Activated B cell treated with CpG ODN at 0.5 μM for 24 hours (primary cell): ENCODE data around the gene CDH20. TPM values are rescaled to one million over a fixed set of nuclear protein-coding genes. Genes with fewer than 3 reads are reported as not detected.

Experiments used
- ATAC-seq: fragments of 200-7000 bp; cut with Tn5 transposase; one replicate; pipeline ENCODE4 v1.10.0; 2021; ENCODE audit warnings: low read depth, mild to moderate bottlenecking, moderate library complexity
- CTCF ChIA-PET: fragments of 350-600 bp; sonication (Branson Sonifier 250); formaldehyde crosslinking; loops from one replicate; lab custom pipeline; 2021; ENCODE audit warnings: antibody characterized with exemption; lab: Charles Lee
- POLR2A ChIA-PET: fragments of 350-600 bp; sonication (Branson Sonifier 250); formaldehyde crosslinking; loops from one replicate; lab custom pipeline; 2021; ENCODE audit warnings: antibody characterized with exemption; lab: Charles Lee
- DNase-seq: peaks from one replicate; pipeline ENCODE4 v3.0.0; 2022
- H3K27ac Mint-ChIP-seq: one replicate; pipeline ENCODE4 v1.8.0; 2020; ENCODE audit warnings: mixed read lengths
- H3K27me3 Mint-ChIP-seq: one replicate; pipeline ENCODE4 v1.8.0; 2021; ENCODE audit warnings: mixed read lengths
- H3K36me3 Mint-ChIP-seq: one replicate; pipeline ENCODE4 v1.8.0; 2021; ENCODE audit warnings: low read depth, mixed read lengths
- H3K4me1 Mint-ChIP-seq: one replicate; pipeline ENCODE4 v1.8.0; 2021; ENCODE audit warnings: mixed read lengths
- H3K4me3 Mint-ChIP-seq: one replicate; pipeline ENCODE4 v1.8.0; 2020; ENCODE audit warnings: mild to moderate bottlenecking, mixed read lengths
- H3K9me3 Mint-ChIP-seq: one replicate; pipeline ENCODE4 v1.8.0; 2020; ENCODE audit warnings: mixed read lengths
- intact Hi-C: fragments of 100-400 bp; cut with micrococcal nuclease; formaldehyde crosslinking; loops from one replicate; pipeline ENCODE4 v1.15.1; 2024
- total RNA-seq: library from RNA; stranded (reverse); gene quantifications from 2 replicates; pipeline ENCODE4 v1.2.3, GENCODE V29; 2022
- TF ChIP-seq, protein P1 (sequence below): fragments of 200-600 bp; IDR thresholded peaks from one replicate; pipeline ENCODE4 v1.8.0; 2022; ENCODE audit warnings: antibody characterized with exemption, mild to moderate bottlenecking

CDH20 gene
- total RNA-seq, 1 donor from 2014 or later = 0.07 TPM

DNA sequence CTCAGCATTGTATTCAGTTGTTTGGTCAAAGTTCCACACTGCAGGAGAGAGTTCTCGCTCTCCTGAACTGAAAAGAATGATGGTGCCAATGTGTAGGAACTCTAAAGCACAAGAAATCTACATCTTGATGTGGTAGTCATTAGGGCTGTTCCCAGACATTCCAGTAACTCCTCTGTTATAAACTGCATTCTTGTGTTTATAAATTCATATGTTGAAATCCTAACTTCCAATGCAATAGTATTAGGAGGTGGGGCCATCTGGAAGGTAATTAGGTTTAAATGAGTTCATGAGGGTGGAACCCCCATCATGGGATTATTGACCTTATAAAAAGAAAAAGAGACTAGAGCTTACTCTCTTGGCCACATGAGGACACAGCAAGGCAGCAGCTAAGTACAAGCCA, 239.6 kb downstream of the CDH20 start:
- H3K4me3 Mint-ChIP-seq = no peak overlapping the region
- no peaks in the 10 kb centered on the region for H3K36me3 Mint-ChIP-seq
- peaks cover 14% of the 10 kb centered on the region for H3K27me3 Mint-ChIP-seq
- ChIA-PET POLR2A (no interaction called here), CTCF (interaction anchor here (1.5 kb wide), 1 partner anchor 9 kb away, joined by 3 read pairs; no protein-coding TSS in a partner anchor)
- ATAC-seq (no peak), DNase-seq (no peak)
- intact Hi-C loops = no loop called here
- H3K9me3 Mint-ChIP-seq = peaks cover 9% of the 10 kb centered on the region
- H3K4me1 Mint-ChIP-seq = no peaks in the 10 kb centered on the region
- no peak overlapping the region for H3K27ac Mint-ChIP-seq
- TF ChIP-seq, protein P1, sequence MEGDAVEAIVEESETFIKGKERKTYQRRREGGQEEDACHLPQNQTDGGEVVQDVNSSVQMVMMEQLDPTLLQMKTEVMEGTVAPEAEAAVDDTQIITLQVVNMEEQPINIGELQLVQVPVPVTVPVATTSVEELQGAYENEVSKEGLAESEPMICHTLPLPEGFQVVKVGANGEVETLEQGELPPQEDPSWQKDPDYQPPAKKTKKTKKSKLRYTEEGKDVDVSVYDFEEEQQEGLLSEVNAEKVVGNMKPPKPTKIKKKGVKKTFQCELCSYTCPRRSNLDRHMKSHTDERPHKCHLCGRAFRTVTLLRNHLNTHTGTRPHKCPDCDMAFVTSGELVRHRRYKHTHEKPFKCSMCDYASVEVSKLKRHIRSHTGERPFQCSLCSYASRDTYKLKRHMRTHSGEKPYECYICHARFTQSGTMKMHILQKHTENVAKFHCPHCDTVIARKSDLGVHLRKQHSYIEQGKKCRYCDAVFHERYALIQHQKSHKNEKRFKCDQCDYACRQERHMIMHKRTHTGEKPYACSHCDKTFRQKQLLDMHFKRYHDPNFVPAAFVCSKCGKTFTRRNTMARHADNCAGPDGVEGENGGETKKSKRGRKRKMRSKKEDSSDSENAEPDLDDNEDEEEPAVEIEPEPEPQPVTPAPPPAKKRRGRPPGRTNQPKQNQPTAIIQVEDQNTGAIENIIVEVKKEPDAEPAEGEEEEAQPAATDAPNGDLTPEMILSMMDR = no peak

DNA sequence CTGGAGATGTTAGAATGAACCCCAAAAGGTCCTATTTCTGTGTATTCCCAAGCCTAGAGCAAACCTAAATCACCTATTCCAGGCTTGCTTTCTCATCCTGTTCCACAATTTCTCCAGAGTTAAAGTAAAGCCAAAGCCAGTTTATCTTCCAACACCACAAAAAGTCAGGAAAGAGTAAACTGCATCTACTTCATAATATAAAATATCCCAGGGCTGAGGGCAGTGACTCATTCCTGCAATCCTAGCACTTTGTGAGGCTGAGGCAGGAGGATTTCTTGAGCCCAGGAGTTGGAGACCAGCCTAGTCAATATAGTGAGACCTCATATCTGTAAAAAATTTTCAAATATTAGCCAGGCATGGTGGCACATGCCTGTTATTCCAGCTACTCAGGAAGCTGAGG, 241.4 kb downstream of the CDH20 start:
- Mint-ChIP-seq H3K9me3 (peaks cover 9% of the 10 kb centered on the region), H3K4me3 (no peak overlapping the region), H3K36me3 (no peaks in the 10 kb centered on the region), H3K4me1 (no peaks in the 10 kb centered on the region), H3K27me3 (peaks cover 16% of the 10 kb centered on the region), H3K27ac (no peak overlapping the region)
- TF ChIP-seq, protein P1 = no peak
- ATAC-seq (no peak), DNase-seq (no peak)
- ChIA-PET POLR2A (no interaction called here), CTCF (no interaction called here)
- intact Hi-C loops = no loop called here

DNA sequence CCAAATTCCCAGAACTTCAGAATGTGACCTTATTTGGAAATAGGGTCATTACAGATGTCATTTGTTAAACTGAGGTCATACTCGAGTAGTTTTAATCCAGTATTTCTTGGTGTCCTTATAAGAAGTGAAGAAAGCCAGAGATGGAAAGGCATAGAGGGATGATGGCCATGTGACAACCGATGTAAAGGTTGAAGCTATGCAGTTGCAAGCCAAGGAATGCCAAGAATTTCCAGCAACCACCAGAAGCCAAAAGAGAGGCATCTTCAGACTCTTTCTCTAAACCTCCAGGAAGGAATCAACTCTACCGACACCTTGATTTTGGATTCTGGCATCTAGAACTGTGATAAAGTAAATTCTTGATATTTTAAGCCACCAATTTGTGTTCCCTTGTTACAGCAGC, 242.2 kb downstream of the CDH20 start:
- Mint-ChIP-seq H3K27ac (no peak overlapping the region), H3K27me3 (peaks cover 17% of the 10 kb centered on the region), H3K36me3 (no peaks in the 10 kb centered on the region), H3K4me3 (no peak overlapping the region), H3K9me3 (peaks cover 9% of the 10 kb centered on the region), H3K4me1 (no peaks in the 10 kb centered on the region)
- POLR2A ChIA-PET = no interaction called here
- CTCF ChIA-PET = no interaction called here
- DNase-seq (no peak), ATAC-seq (no peak)
- intact Hi-C loops = no loop called here
- TF ChIP-seq, protein P1 = no peak

DNA sequence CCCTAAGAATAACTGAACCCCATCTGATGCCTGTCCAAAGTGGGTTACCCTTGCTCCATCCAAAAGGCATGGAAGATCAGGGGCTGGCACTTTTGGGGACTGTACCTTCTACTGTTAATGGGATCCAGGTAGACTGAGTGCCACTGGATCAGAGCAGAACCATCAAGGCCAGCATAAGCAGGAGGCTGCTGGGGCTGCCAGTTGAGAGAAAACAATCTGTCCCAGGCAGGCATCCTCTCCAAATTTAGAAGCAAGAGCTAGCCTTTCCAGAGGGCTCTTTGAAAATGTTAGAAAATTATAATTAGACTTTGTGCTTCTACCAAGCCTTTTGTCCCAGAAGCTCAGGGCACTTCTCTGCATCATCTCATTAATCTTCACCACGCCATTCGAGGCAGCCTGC, 245.6 kb downstream of the CDH20 start:
- no peak overlapping the region for H3K4me3 Mint-ChIP-seq
- H3K27me3 Mint-ChIP-seq = peaks cover 29% of the 10 kb centered on the region
- H3K4me1 Mint-ChIP-seq = peaks cover 6% of the 10 kb centered on the region
- TF ChIP-seq, protein P1 = no peak
- intact Hi-C loops = no loop called here
- CTCF ChIA-PET = interaction anchor here (5.6 kb wide), 1 partner anchor 552 kb away, joined by 37 read pairs; no protein-coding TSS in a partner anchor
- ATAC-seq = no peak
- H3K36me3 Mint-ChIP-seq = no peaks in the 10 kb centered on the region
- H3K9me3 Mint-ChIP-seq = peaks cover 2% of the 10 kb centered on the region
- no peak overlapping the region for H3K27ac Mint-ChIP-seq
- POLR2A ChIA-PET = no interaction called here
- DNase-seq = no peak

DNA sequence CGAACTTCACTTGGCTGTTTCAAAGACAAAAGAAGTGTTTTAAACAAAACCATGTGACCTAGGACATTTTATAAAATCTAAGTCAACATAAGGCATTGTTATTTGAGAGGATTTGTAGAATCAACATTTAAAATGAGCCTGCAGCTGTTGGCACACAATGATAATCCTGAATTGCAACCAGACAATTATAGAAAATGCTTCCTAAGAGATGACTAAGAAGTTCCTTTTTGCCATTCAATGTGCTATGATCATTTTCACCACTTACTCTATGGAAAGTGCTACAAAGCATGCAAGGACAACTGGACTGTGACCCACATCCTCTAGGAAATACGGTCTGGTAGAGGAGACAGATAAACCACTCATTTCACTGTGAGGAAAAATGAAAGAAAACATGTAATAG, 246.4 kb downstream of the CDH20 start:
- Mint-ChIP-seq H3K4me3 (no peak overlapping the region), H3K36me3 (no peaks in the 10 kb centered on the region), H3K4me1 (peaks cover 6% of the 10 kb centered on the region), H3K9me3 (peaks cover 2% of the 10 kb centered on the region), H3K27ac (no peak overlapping the region), H3K27me3 (peaks cover 29% of the 10 kb centered on the region)
- CTCF ChIA-PET = interaction anchor here (5.6 kb wide), 1 partner anchor 551 kb away, joined by 37 read pairs; no protein-coding TSS in a partner anchor
- POLR2A ChIA-PET = no interaction called here
- intact Hi-C loops = no loop called here
- ATAC-seq = no peak
- TF ChIP-seq, protein P1 = no peak
- no peak for DNase-seq
